Epithelial cell of esophagus (primary cell): Measurements from ENCODE around the gene MED28.

ENCODE experiments used
- DNase-seq: peaks from one replicate; pipeline ENCODE4 v3.0.0; 2010; ENCODE audit warnings: low read depth
- H3K4me3 ChIP-seq: 2 replicates; pipeline ENCODE4 v1.5.1; 2011; ENCODE audit warnings: mild to moderate bottlenecking, low read length, control low read depth
- CTCF ChIP-seq: IDR thresholded peaks from 2 replicates; pipeline ENCODE4 v1.5.1; 2011; ENCODE audit warnings: low read depth, mild to moderate bottlenecking, low read length, control low read depth, inconsistent platforms; ENCODE audit not compliant: insufficient read depth; ENCODE audit errors: missing control alignments

The MED28 gene

GRCh38 chr4:17587094-17587822, 27.2 kb upstream of the MED28 start:
- no peak for DNase-seq
- no peak overlapping the region for H3K4me3 ChIP-seq

GRCh38 chr4:17589355-17589754, 25.1 kb upstream of the MED28 start:
- H3K4me3 ChIP-seq: no peak overlapping the region
- no peak for TF ChIP-seq CTCF
- no peak for DNase-seq

More at GRCh38 chr4:17587094-17587822, 27.2 kb upstream of the MED28 start:
- no peak for TF ChIP-seq CTCF

GRCh38 chr4:17595471-17596005, 18.9 kb upstream of the MED28 start:
- DNase-seq: no peak
- TF ChIP-seq CTCF: no peak

GRCh38 chr4:17597517-17597916, 16.9 kb upstream of the MED28 start:
- DNase-seq: peak; percentile 62
- peak; percentile 66 for TF ChIP-seq CTCF

More at GRCh38 chr4:17595471-17596005, 18.9 kb upstream of the MED28 start:
- no peak overlapping the region for H3K4me3 ChIP-seq

GRCh38 chr4:17599826-17600225, 14.6 kb upstream of the MED28 start:
- H3K4me3 ChIP-seq: no peak overlapping the region
- no peak for TF ChIP-seq CTCF
- no peak for DNase-seq

More at GRCh38 chr4:17597517-17597916, 16.9 kb upstream of the MED28 start:
- H3K4me3 ChIP-seq: no peak overlapping the region

GRCh38 chr4:17605236-17605635, 9.2 kb upstream of the MED28 start:
- H3K4me3 ChIP-seq: no peak overlapping the region
- TF ChIP-seq CTCF: no peak
- no peak for DNase-seq
